Activated CD8-positive, alpha-beta memory T cell treated with anti-CD3 and anti-CD28 coated beads, Interleukin-2, amount 50 U/mL, for 24 hours (primary cell): Measurements from ENCODE around the gene ARHGEF4.

Experiments
- DNase-seq: peaks from one replicate; pipeline ENCODE4 v3.0.0-alpha.2; 2020; ENCODE audit errors: extremely low read depth

Gene ARHGEF4

DNA sequence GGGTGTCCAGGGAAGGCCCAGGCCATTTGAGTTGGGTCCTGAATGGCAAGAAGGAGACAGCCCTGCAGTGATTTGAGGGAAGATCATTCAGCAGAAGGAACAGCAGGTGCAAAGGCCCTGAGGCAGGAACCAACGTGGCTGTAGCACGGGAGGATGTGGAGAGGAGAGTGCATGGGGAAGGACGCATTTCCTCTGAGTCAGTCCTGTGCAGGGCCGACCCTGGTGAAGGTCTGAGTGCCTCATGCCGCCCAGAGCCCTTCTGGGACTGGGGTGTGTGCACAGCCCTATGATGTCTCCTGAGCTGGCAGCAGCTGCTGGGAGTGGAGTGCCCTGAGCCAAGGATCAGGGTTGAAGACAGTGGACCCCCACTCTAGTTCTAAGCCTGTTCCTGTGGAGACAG lies 17.9 kb upstream of the ARHGEF4 start:
- DNase-seq, result no peak

DNA sequence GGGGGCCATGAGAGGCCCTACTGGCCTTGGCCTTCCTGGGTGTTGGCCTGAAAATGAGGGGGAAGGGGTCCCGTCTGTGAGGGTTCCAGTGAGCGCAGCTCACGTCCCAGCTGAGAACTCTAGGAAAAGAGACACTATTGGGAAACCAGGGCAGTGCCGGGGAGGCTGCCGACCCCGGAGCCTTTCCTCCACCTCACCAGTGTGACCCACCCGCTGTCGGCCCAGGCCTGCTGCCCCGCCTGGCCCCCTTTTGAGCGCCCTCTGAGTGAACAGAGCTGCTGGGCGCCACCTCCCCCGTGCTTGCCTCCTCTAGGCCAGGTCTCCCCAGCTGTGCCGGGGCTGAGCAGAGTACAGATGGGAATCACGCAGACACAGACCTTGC lies 17.5 kb upstream of the ARHGEF4 start:
- no peak for DNase-seq

DNA sequence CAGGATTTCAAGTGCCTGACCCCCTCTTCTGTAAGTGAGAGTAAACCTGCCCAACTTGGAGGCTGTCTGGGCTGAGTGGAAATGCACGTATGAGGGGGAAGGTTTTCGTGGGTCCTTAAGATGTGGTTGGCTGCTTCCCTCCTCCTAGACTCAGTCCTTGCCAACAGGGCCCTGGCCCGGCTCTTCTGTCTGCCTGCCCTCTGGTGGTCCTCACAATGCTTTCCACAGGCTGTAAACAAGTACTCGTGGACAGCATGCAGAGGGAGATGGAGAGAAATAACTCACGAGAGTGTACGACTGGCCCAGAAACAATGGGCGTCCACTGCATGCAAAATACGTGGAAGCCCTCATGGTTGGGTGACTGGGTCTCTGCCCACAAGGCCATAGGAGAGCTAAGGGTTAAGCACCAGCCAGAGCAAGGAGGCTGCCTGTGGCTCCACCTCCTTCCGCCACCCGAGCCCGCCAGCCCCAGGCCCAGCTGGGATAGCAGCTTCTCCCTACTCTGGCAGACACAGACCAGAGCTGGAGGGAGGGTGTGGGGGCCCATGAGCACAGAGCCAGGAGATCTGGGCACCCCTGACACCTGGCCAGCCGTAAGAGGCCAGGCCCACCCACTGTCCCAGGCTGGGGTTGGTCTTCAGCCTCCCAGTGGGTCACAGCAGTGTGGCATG lies 17.0 kb upstream of the ARHGEF4 start:
- DNase-seq, result no peak

DNA sequence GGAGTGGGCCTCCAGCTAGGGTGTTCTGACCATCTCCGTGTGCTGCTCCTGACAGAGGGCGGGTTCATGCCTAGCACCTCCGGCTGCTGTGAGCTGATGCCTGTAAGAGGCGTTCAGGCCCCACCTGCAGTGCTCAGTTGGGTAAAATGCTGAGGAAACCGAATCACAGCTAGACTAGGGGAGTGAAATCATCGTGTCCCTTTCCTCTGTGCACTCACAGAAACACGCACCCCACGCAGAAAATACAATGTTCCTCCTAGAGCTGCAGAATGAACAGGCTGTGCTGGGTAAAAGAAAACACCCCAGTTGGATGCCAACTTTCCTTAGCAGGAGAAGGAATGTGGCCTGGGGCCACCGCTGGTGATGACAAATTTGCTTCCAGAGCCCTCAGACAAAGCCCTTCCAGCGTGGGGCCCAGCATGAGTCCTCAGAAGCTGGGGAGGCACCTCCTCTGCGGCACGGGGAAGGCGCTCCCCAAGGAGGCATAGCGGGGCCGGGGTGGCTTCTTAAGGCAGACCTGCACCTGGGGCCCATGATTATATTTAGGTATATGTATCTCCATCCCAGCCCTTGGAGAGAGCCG lies 16.3 kb upstream of the ARHGEF4 start:
- no peak for DNase-seq

DNA sequence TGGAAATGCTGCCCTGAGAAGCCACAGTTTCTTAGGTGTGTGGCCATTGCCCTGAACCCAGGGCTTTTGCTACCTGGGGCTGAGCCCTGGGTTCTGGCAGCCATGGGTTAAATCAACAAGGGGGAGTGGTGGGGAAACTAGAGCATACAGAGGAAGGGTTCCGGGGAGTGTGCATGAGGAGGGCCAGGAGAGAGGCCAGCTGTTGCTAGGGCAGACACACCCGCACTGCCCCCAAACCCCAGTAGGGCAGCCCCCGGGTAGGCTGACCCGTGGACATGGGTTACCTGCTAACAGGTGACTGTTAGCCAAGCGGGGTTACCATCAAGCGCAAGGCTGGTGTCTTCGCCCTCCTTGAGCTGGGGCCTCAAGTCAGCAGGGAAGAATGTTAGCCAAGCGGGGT lies 14.8 kb upstream of the ARHGEF4 start:
- DNase-seq, result no peak

DNA sequence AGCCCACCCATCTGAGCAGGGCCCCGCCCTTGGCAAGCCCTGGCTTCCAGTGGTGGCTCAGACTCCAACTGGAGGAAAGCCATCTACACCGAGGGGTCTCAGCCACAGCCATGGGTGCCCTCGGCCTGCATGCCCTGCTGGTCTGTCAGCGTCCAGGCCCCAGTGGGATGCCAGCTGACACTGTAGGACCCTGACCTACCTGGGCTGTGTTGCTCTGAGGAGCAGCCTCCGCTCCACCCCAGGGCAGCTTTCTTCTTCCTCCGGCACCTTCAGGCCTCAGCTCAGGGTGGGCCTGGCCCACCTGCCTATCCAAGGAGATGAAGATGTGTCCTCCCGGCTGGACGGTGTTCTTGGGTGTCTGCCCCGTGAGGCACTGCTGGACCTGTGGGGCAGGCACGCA lies 13.9 kb upstream of the ARHGEF4 start:
- DNase-seq, result no peak

DNA sequence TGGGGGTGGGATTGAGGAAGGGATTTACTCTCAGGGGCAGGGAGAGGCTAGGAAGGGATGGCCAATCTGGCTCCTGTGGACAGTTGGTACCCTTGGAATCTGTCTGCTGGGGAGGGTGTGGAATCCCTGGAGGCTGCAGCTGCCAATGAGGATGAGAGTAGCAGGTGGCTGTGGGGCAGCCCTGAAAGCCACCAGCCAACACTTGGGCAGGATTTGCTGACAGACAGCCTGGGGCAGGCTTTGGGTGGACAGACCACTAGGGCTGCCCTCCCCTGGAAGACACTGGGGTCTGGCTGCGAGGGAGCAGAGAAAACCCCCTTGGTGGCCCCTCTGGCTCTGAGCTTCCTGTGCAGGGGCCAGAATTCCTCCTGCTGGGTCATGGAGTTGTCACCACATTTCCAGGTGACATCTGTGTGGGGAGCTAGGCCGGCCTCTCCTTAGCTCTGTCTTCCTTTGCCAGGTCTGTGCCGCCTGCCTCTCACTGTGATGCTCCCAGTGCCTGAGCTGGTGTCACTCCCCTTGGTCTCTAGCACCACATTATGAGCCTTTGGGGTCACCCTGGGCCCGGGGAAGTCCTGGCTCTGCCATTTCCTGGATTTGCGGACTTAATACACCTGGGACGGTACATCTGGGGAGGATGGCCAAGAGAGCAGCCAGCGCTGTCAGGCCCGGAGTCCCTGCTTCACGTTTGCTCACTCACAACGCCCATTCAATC lies 13.4 kb upstream of the ARHGEF4 start:
- DNase-seq, result no peak

DNA sequence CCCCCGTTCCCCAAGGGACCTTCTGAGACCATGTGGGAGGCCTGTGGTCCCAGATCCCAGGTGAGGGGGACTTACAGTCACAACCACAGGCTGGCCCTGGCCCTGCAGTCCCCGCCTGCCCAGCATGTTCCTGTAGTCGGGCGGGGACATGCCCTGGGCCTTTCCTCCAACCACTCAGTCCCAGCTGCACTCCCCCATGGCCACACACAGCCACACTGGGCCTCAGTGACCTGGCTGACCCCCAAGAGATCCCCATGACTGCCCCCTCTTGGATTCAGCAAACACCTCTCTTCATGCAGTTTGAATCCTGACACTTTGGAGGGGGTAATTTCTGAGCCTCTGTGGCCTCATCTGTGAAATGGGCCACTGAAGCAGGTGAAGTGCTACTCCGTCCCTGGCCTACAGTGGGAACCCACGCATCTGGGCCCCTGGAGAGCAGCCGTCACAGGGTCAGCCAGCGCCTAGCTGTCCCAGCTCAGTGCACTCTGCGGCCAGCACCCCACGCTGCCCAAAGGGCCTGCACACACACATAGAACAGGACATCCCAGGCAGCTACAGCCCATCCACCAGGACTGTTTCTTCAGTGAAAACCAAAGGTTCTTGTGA lies 12.7 kb upstream of the ARHGEF4 start:
- DNase-seq, result no peak

DNA sequence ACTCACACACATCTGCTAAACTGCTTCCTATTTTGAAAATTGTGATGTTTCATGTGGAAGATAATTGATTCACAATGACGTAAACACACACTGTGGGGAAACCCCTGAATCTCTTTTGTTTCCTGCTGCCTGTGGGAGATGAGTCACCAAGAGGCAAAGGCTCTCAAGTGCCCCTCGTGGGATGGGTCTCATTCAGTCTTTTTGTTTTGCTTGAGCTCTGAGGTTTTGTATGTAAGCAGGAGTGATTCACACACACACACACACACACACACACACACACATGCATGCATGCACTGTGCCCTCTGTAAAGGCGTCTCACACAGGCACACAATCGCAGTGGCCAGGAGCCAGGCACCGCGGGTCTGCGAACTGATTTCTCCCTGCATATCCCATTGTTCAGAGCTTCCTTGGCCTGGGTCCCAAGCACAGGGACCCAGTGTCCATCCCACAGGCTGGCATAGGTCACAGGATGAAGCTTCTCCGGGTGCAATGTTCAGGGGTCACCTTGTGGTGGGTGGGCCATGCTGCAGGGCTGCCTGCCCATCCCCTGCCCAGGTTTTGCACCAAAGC lies 12.1 kb upstream of the ARHGEF4 start:
- DNase-seq, result peak; percentile 53

DNA sequence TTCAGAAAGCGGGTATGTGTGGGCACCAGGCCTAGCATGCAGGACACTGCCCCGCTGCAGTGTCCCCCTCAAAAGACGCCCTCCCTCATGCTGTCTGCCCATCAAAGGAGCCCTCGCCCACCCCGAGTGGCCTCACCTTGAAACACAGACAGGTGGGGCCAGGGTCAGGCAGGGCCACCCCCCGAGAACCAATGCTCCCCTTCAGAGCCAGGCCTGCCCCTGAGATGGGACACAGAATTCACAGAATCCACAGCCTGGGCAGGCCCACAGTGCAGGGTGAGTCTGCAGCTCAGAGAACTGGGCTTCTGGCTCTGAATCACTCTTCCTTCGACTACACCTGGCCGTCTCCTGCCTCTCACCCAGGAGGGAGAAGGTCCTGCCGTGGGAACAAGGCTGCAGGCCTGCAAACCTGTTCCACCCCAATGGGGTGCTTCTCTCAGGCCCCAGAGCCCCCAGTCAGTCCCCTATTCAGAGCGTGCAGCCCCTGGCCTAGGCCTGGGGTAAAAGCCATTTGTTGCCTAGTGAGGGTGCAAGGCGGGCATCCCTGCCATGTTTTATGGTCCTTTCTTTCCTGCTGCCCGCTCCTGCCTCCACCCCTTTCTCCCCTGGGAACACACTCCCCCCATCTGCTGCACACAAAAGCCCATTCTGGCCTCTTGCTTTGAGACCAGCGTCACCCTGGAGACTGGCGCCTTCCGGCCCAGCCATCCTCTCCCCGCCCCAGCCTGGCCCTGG lies 11.3 kb upstream of the ARHGEF4 start:
- no peak for DNase-seq

DNA sequence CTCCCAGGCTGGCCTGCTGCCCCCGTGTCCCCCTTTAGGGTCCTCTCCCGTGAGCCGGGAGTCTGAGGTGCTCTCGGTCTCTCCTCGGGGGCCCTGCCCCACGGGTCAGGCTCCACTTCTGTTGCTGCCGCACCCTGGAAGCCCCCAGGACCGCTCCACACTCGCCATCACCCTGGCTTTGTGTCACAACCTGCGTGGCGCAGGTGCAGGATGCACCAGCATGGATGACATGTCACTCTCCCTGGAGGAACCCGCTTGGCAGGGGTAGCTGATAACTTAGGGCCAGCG lies 10.8 kb upstream of the ARHGEF4 start:
- DNase-seq, result no peak

DNA sequence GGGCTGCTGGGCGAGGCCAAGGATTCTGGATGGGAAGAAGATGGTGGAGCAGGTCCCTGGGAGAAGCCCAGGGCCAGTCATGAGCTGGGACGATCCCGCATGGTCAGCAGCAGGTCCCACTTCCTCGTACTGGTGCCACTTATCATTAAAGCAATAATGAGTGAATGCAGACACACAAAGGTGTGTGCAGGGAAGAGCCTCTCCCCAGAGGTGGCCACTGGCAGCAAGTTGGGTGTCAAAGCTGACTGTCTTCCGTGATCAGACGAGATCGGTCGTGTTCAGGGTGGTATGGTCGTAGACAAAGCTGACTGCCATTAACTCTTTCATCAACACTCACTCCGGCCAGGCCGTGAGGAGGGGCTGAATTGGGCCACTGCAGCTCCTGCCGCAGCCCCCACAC lies 10.3 kb upstream of the ARHGEF4 start:
- no peak for DNase-seq

DNA sequence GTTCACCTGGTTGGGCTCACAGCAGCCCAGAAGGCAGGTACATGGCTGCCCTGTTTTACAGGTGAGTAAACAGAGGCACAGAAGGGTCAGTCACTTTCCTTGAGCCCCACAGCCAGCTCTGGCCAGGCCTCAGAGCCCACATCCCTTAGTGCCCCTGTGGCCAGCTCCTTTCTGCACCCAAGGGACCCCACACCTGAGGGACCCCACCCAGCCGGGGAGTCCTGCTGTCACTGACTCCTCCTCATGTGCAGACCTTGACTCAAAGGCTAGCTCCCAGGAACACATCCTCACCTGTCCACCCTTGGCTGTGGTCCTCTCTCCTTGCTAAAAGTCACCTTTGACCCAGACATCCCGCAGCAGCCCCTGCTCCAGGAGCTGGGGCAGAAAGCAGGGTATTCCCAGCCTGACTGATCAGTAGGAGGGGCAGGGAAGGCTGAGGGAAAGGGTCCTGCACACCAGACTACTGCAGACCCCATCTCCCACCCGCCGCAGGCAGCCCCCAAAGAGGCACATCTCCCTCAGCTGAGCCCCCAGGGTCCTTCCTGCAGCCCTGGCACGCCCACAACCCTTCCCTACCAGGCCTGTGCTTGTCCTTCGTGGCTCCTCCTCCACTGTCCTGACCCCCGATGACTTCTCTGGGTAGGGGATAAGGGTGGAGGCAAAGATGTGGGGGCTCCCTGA lies 9.8 kb upstream of the ARHGEF4 start:
- no peak for DNase-seq

DNA sequence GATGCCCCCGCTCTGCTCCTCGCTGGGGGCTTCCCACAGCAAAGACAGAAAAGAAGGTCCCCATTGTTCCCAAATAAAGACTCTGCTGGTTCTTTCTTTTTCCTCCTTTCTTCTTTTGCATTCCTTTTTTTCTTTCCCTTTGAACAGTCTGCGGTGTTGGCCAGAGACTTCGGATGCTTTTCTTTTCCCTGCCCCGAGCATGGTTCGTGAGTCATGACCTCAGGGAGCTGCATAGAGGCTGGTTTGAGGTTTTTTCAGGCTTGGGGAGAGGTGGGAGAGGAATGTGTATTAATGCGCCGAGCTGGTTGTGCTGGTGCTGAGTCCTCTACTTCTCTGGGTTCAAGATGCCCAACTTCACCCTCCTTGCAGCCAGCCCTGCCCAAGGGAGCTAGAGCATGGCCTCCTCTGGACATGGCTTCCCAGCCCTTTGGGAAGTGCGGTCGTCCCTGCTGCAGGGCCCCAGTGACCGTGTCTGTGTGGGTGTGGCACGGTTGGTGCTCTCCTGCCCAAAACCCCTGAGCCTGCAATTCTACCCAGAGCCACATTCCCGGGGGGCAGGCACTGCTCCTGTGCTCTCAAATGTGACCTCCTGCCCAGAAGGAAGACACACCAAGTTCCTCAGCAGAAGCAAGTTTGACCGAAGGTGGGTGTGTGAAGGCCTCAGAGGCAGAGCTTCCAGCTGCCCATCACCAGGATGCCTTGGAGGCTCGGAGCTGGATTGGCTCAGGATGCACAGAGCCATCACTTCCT lies 9.0 kb upstream of the ARHGEF4 start:
- no peak for DNase-seq

DNA sequence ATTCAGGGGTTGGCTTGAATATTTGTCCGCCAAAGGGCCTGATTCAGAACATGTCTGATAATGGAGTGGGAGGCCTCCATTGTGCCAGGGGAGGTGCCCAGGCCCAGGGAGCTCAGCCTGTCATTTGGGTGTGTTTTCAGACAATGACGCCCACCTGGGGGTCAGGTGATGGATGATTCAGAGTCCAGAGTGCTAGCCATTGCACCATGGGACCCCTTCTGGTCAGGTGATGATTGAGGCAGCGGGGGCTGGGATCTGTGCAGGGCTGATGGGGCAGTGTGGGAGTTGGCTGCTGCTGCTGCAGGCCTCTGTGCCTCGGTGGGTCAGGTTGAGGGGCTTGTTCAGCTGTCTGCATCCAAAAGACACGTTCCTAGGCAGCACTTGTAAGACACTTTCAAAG lies 8.3 kb upstream of the ARHGEF4 start:
- no peak for DNase-seq

DNA sequence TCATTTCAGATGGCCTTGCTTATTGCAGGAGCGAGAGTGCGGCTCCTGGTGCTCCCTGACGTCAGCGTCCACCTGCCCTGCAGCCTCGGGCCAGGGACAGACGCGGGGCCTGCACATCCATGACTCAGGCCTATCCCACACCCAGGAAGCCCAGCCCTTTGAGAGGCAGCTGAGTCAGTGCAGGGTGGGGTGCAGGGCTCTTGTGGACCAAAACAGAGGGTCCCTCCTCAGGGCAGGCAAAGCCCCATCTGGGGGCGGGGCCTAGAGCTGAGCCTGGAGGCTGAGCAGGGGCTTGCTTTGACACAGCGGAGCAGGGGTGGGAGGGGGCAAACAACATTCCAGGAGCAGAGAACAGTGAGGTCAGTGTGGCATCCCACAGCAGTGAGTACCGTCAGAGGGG lies 7.7 kb upstream of the ARHGEF4 start:
- no peak for DNase-seq

DNA sequence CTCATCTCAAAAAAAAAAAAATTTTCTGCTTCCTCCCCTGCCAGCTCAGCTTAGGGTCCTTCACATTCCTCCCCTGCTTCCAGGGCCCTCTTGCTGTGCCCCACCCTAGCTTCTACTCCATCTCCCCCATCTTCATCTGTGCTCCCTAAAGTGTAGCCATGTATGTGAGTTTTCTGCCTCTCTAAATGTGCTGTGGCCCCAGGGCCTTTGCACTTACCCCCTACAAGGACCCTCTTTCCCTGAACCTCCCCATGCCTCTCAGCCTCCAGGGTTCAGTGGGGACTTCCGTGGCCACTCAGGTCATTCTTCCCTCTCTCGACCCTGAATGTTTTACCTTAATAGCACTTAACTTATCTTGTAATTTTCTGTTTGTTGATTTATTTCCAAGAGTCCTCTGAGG lies 6.2 kb upstream of the ARHGEF4 start:
- no peak for DNase-seq

DNA sequence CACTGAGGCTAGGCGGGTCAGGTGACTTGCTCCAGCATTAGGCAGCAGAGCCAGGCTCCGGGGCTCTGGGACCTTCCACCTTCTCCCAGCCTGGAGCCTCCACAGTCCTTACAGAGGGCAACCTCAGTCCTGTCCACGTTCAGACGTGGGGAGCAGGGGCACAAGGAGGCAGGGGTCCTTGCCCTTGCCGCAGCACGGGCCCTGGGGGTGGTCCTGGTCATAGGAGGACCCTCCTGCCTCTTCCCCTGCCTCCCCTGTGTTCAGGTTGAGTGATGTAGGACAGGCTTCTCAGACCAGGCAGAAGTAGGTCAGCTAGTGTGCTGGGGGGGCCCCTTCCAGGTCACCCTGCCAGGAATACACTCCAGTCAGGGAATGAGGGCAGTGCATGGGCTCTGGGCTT lies 5.4 kb upstream of the ARHGEF4 start:
- DNase-seq, result no peak

DNA sequence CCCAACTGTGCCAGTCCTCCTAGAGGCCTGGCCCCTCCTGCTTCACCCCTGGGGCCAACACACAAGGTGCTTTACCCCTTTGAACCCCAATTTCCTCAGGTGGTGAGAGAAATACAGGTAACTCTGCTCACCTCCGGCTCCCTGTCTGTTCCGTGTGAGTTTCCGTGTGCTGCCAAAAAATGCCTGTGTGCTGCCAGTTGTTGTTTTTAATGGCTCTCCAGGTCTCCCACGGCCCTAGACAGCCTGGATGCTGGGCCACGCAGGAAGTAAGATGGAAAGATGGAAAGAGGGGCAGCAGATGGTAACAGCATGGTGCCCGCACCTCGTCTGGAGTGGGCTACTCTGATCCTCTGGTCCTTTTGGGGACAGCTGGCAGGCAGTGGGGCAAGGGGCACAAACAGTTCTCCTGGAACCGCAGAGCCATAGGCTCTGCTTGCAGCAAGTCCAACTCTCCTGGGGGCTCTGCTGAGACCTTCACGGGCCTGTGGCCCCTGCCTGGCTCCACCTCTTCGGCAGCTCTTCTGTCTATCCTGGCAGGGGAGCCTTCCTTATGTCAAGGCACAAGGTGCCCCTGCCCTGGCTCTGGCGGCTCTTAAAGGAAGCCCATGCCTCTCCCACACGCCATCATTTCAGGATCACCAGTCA lies 4.3 kb upstream of the ARHGEF4 start:
- DNase-seq, result no peak
